ENCODE measurements around the gene TOGARAM1.

TOGARAM1 gene

DNA sequence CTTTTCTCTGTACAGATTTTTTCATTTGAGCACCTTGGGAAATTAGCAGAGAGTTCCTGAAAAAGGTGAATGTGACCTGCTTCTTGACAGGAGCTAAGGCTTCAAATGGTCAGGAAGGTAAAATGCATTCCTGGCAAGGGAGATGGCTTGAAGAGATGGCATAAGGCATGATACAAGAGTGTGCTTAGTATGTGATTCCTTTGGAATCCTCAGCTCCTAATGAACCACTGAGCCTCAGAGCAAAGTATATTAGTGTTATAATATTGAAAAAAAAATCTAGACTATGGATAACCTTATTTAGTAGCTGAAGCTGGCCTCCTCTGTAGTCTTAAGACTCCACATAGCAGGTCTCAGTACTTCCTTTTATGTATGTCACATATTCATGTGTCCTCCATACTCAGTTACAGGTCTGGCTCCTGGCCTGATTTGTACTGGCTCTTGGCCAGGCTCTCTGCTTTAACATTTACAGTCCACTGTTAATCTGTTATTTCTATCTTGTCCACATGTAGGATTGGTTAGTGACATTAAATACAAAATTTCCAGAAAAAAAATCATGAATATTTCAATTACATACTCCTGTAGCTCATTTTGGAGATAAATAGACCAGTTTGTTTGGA, 17.9 kb downstream of the TOGARAM1 start:
- no peak overlapping the region for H3K4me3 ChIP-seq (ENCODE audit: insufficient read depth, low read depth, low read length, poor library complexity, severe bottlenecking)

GRCh38 chr14:44981198-44981597, 19.2 kb downstream of the TOGARAM1 start:
- H3K4me3 ChIP-seq (ENCODE audit: insufficient read depth, low read depth, low read length, poor library complexity, severe bottlenecking), result no peak overlapping the region
- H3K4me1 ChIP-seq (ENCODE audit: control insufficient read depth, insufficient read depth, low read length, poor library complexity, severe bottlenecking), result no peaks in the 10 kb centered on the region
- no peaks in the 10 kb centered on the region for H3K36me3 ChIP-seq (ENCODE audit: control insufficient read depth, insufficient read depth, low read length)
- no peaks in the 10 kb centered on the region for H3K27me3 ChIP-seq (replicated peaks; ENCODE audit: control insufficient read depth, insufficient read depth, low read length, poor library complexity, severe bottlenecking)
- no peaks in the 10 kb centered on the region for H3K9me3 ChIP-seq (ENCODE audit: control insufficient read depth, low read length)
- no peak overlapping the region for H3K27ac ChIP-seq (ENCODE audit: insufficient read depth, low read length, poor library complexity, severe bottlenecking)
- no peak for DNase-seq

More for the DNA sequence above, 17.9 kb downstream of the TOGARAM1 start:
- H3K27me3 ChIP-seq (replicated peaks; ENCODE audit: control insufficient read depth, insufficient read depth, low read length, poor library complexity, severe bottlenecking), result no peaks in the 10 kb centered on the region
- no peak overlapping the region for H3K27ac ChIP-seq (ENCODE audit: insufficient read depth, low read length, poor library complexity, severe bottlenecking)
- no peaks in the 10 kb centered on the region for H3K36me3 ChIP-seq (ENCODE audit: control insufficient read depth, insufficient read depth, low read length)
- no peak for DNase-seq
- H3K4me1 ChIP-seq (ENCODE audit: control insufficient read depth, insufficient read depth, low read length, poor library complexity, severe bottlenecking), result no peaks in the 10 kb centered on the region
- H3K9me3 ChIP-seq (ENCODE audit: control insufficient read depth, low read length), result no peaks in the 10 kb centered on the region

GRCh38 chr14:44982594-44982993, 20.6 kb downstream of the TOGARAM1 start:
- no peaks in the 10 kb centered on the region for H3K27me3 ChIP-seq (replicated peaks; ENCODE audit: control insufficient read depth, insufficient read depth, low read length, poor library complexity, severe bottlenecking)
- H3K4me1 ChIP-seq (ENCODE audit: control insufficient read depth, insufficient read depth, low read length, poor library complexity, severe bottlenecking), result no peaks in the 10 kb centered on the region
- no peaks in the 10 kb centered on the region for H3K36me3 ChIP-seq (ENCODE audit: control insufficient read depth, insufficient read depth, low read length)

DNA sequence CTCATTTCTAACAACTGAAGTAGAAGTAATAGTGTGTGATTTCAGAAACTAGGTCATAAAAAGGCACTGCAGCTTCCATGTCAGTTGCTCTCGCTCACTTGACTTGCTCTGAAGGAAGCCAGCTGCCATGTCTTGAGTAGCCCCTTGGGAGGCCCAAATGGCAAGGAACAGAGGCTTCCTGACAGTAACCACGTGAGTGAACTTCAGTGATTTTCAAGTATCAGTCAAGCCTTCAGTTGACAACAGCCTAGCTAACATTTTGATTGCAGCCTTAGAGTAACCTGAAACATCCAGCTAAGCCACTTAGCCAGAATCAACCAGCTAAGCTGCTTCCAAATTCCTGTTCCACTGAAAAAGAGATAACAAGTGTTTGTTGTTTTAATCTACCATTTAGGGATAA, 26.7 kb downstream of the TOGARAM1 start:
- no peak overlapping the region for H3K27ac ChIP-seq (ENCODE audit: insufficient read depth, low read length, poor library complexity, severe bottlenecking)
- no peaks in the 10 kb centered on the region for H3K9me3 ChIP-seq (ENCODE audit: control insufficient read depth, low read length)
- H3K36me3 ChIP-seq (ENCODE audit: control insufficient read depth, insufficient read depth, low read length), result no peaks in the 10 kb centered on the region
- no peak overlapping the region for H3K4me3 ChIP-seq (ENCODE audit: insufficient read depth, low read depth, low read length, poor library complexity, severe bottlenecking)
- no peaks in the 10 kb centered on the region for H3K27me3 ChIP-seq (replicated peaks; ENCODE audit: control insufficient read depth, insufficient read depth, low read length, poor library complexity, severe bottlenecking)
- no peak for DNase-seq
- H3K4me1 ChIP-seq (ENCODE audit: control insufficient read depth, insufficient read depth, low read length, poor library complexity, severe bottlenecking), result no peaks in the 10 kb centered on the region

More at GRCh38 chr14:44982594-44982993, 20.6 kb downstream of the TOGARAM1 start:
- no peak for DNase-seq
- Histone ChIP-seq H3K27ac (ENCODE audit: insufficient read depth, low read length, poor library complexity, severe bottlenecking) (no peak overlapping the region), H3K4me3 (ENCODE audit: insufficient read depth, low read depth, low read length, poor library complexity, severe bottlenecking) (no peak overlapping the region), H3K9me3 (ENCODE audit: control insufficient read depth, low read length) (no peaks in the 10 kb centered on the region)

DNA sequence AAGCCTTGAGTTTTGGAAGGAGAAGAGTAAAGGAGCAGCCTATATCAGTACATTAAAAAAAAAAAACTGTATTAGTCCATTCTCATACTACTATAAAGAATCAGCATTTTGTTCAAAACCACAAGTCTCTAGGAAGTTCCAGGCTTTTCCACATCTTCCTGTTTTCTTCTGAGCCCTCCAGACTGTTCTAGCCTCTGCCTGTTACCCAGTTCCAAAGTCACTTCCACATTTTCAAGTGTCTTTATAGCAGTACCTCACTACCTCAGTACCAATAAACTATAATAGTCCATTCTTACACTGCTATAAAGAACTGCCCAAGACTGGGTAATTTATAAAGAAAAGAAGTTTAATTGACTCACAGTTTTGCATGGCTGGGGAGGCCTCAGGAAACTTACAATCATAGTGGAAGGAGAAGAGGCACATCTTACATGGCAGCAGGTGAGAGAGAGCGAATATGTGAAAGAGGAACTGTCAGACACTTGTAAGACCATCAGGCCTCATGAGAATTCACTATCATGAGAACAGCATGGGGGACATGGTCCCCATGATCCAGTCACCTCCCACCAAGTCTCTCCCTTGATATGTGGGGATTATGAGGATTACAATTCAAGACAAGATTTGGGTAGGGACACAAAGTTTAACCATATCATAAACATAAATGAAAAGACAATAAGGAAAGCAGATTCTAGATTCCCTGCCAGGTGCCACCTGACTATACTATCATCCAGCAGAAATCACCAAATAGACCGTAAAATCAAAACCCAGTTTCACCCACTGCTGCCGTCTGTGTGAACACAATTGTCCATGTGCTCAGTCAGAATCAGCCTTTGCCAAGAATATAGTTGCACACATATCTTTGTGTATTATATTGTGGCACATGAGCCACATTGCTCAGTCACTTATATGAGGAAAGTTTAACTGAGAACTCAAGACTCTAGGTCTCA, 27.8 kb downstream of the TOGARAM1 start:
- Histone ChIP-seq H3K9me3 (ENCODE audit: control insufficient read depth, low read length) (no peaks in the 10 kb centered on the region), H3K4me3 (ENCODE audit: insufficient read depth, low read depth, low read length, poor library complexity, severe bottlenecking) (no peak overlapping the region), H3K27ac (ENCODE audit: insufficient read depth, low read length, poor library complexity, severe bottlenecking) (no peak overlapping the region), H3K4me1 (ENCODE audit: control insufficient read depth, insufficient read depth, low read length, poor library complexity, severe bottlenecking) (no peaks in the 10 kb centered on the region), H3K36me3 (ENCODE audit: control insufficient read depth, insufficient read depth, low read length) (no peaks in the 10 kb centered on the region), H3K27me3 (replicated peaks; ENCODE audit: control insufficient read depth, insufficient read depth, low read length, poor library complexity, severe bottlenecking) (no peaks in the 10 kb centered on the region)
- DNase-seq, result no peak

GRCh38 chr14:44990533-44990932, 28.5 kb downstream of the TOGARAM1 start:
- H3K9me3 ChIP-seq (ENCODE audit: control insufficient read depth, low read length), result no peaks in the 10 kb centered on the region
- no peaks in the 10 kb centered on the region for H3K27me3 ChIP-seq (replicated peaks; ENCODE audit: control insufficient read depth, insufficient read depth, low read length, poor library complexity, severe bottlenecking)
- H3K4me1 ChIP-seq (ENCODE audit: control insufficient read depth, insufficient read depth, low read length, poor library complexity, severe bottlenecking), result no peaks in the 10 kb centered on the region
- H3K4me3 ChIP-seq (ENCODE audit: insufficient read depth, low read depth, low read length, poor library complexity, severe bottlenecking), result no peak overlapping the region
- H3K36me3 ChIP-seq (ENCODE audit: control insufficient read depth, insufficient read depth, low read length), result no peaks in the 10 kb centered on the region
- no peak for DNase-seq
- no peak overlapping the region for H3K27ac ChIP-seq (ENCODE audit: insufficient read depth, low read length, poor library complexity, severe bottlenecking)

DNA sequence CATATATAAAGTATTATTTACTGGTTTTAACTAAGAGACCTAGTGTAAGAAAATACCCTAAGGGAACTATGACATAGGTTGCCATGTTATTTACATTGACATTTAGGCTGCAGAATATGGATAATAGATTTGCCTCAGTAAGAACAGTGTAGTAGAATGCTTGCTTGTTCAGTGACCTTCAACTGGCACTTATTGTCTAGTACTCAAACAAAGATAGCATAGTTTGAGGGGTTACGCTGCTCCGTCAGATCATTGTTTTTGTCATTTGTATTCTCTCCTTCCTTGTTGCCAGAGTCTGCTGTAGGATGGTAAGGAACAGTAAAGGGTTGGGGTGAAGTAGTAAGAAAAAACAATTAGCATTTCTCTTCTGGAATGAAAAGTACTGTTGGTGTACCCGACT, 33.2 kb downstream of the TOGARAM1 start:
- no peaks in the 10 kb centered on the region for H3K4me1 ChIP-seq (ENCODE audit: control insufficient read depth, insufficient read depth, low read length, poor library complexity, severe bottlenecking)
- peaks cover 4% of the 10 kb centered on the region for H3K36me3 ChIP-seq (ENCODE audit: control insufficient read depth, insufficient read depth, low read length)
- no peak overlapping the region for H3K27ac ChIP-seq (ENCODE audit: insufficient read depth, low read length, poor library complexity, severe bottlenecking)
- H3K9me3 ChIP-seq (ENCODE audit: control insufficient read depth, low read length), result no peaks in the 10 kb centered on the region
- no peak for DNase-seq
- no peak overlapping the region for H3K4me3 ChIP-seq (ENCODE audit: insufficient read depth, low read depth, low read length, poor library complexity, severe bottlenecking)
- no peaks in the 10 kb centered on the region for H3K27me3 ChIP-seq (replicated peaks; ENCODE audit: control insufficient read depth, insufficient read depth, low read length, poor library complexity, severe bottlenecking)

- Histone ChIP-seq H3K27me3 (replicated peaks; ENCODE audit: control insufficient read depth, insufficient read depth, low read length, poor library complexity, severe bottlenecking) (no peaks in the 10 kb centered on the region), H3K27ac (ENCODE audit: insufficient read depth, low read length, poor library complexity, severe bottlenecking) (no peak overlapping the region), H3K9me3 (ENCODE audit: control insufficient read depth, low read length) (no peaks in the 10 kb centered on the region), H3K4me3 (ENCODE audit: insufficient read depth, low read depth, low read length, poor library complexity, severe bottlenecking) (no peak overlapping the region), H3K4me1 (ENCODE audit: control insufficient read depth, insufficient read depth, low read length, poor library complexity, severe bottlenecking) (no peaks in the 10 kb centered on the region), H3K36me3 (ENCODE audit: control insufficient read depth, insufficient read depth, low read length) (peaks cover 4% of the 10 kb centered on the region)
- no peak for DNase-seq
These were observed 33.8 kb downstream of the TOGARAM1 start for GRCh38 chr14:44995770-44996294.

DNA sequence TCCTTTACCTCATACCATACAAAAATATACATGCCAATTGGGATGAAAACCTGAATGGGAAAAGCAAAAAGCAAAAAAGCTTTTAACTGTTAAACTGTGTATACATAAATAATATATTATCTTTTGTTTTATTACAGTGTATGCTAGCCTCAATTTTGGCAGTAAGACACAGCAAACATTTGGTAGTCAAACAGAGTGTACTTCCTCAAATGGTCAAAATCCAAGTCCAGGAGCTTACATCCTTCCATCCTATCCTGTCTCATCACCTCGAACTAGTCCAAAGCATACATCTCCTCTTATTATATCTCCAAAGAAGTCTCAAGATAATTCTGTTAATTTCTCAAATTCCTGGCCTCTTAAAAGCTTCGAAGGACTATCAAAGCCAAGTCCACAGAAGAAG, 41.9 kb downstream of the TOGARAM1 start:
- Histone ChIP-seq H3K4me1 (ENCODE audit: control insufficient read depth, insufficient read depth, low read length, poor library complexity, severe bottlenecking) (no peaks in the 10 kb centered on the region), H3K27ac (ENCODE audit: insufficient read depth, low read length, poor library complexity, severe bottlenecking) (no peak overlapping the region), H3K9me3 (ENCODE audit: control insufficient read depth, low read length) (no peaks in the 10 kb centered on the region), H3K36me3 (ENCODE audit: control insufficient read depth, insufficient read depth, low read length) (no peaks in the 10 kb centered on the region), H3K4me3 (ENCODE audit: insufficient read depth, low read depth, low read length, poor library complexity, severe bottlenecking) (no peak overlapping the region), H3K27me3 (replicated peaks; ENCODE audit: control insufficient read depth, insufficient read depth, low read length, poor library complexity, severe bottlenecking) (no peaks in the 10 kb centered on the region)
- DNase-seq, result no peak

DNA sequence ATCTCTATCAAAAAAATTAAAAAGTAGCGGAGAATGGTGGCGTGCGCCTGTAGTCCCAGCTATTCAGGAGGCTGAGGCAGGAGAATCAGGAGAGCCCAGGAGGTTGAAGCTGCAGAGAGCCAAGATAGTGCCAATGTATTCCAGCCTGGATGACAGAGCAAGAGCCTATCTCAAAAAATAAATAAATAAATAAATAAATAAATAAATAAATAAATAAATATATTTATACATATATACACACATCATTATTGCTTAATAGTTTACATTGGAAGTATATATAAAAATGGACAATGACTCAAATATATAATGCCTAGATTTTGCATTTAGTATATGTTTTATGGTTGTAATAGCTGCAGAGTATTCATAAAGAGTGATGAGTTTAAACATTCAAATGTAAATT, 53.1 kb downstream of the TOGARAM1 start:
- DNase-seq, result no peak
- H3K36me3 ChIP-seq (ENCODE audit: control insufficient read depth, insufficient read depth, low read length), result no peaks in the 10 kb centered on the region
- no peaks in the 10 kb centered on the region for H3K9me3 ChIP-seq (ENCODE audit: control insufficient read depth, low read length)
- H3K27ac ChIP-seq (ENCODE audit: insufficient read depth, low read length, poor library complexity, severe bottlenecking), result no peak overlapping the region
- no peak overlapping the region for H3K4me3 ChIP-seq (ENCODE audit: insufficient read depth, low read depth, low read length, poor library complexity, severe bottlenecking)
- no peaks in the 10 kb centered on the region for H3K4me1 ChIP-seq (ENCODE audit: control insufficient read depth, insufficient read depth, low read length, poor library complexity, severe bottlenecking)
- no peaks in the 10 kb centered on the region for H3K27me3 ChIP-seq (replicated peaks; ENCODE audit: control insufficient read depth, insufficient read depth, low read length, poor library complexity, severe bottlenecking)

All from effector memory CD4-positive, alpha-beta T cell (primary cell).